Stimulated activated CD8-positive, alpha-beta memory T cell treated with anti-CD3 and anti-CD28 coated beads, Interleukin-12 subunit alpha, Interleukin-12 subunit beta, amount 100 ng/mL, for 1 hour (primary cell): ENCODE measurements around the gene SMCO4.
"Not testable (repeated sequence)": the region's sequence is repeated elsewhere in the genome, so short reads cannot be mapped to it uniquely, and the experiment has no call there.

Experiments used
- DNase-seq: peaks from one replicate; pipeline ENCODE4 v3.0.0-alpha.2; 2020; ENCODE audit warnings: low read depth

Gene SMCO4

DNA sequence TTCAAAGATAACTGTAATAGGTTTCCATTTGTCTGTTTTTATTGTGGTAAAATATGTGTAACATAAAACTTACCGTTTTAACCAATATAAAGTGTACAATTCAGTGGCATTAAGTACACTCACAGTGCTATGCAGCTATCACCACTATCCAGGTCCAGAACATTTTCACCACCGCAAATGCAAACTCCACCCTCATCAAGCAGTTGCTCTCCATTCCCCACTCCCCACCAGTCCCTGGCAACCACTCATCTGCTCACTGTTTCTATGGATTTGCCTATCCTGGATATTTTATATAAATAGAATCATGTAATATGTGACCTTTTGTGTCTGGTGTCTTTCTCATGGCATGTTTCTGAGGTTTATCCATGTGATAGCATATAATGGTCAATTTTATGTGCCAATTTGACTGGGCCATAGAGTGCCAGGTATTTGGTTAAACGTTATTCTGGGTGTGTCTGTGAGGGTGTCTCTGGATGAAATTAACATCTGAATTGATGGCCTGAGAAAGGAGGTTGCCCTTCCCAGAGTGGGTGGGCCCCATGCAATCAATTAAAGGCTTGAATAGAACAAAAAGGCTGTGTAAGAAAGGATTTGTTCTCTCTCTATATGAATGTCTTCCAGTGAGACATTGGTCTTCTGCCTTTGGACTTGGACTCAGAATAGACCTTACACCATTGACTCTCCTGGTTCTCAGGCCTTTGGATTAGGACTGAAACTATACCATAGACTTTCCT is 17.2 kb upstream of the SMCO4 start:
- DNase-seq, result no peak

GRCh38 chr11:93559681-93560080 is 16.5 kb upstream of the SMCO4 start:
- DNase-seq, result no peak

GRCh38 chr11:93552874-93553273 is 9.7 kb upstream of the SMCO4 start:
- no peak for DNase-seq

- no peak for DNase-seq
Measured at GRCh38 chr11:93549976-93550375, 6.8 kb upstream of the SMCO4 start.

GRCh38 chr11:93548679-93549319 is 5.6 kb upstream of the SMCO4 start:
- no peak for DNase-seq

GRCh38 chr11:93547773-93548172 is 4.6 kb upstream of the SMCO4 start:
- no peak for DNase-seq

- DNase-seq, result no peak
Measured at GRCh38 chr11:93547028-93547427, 3.8 kb upstream of the SMCO4 start.

DNA sequence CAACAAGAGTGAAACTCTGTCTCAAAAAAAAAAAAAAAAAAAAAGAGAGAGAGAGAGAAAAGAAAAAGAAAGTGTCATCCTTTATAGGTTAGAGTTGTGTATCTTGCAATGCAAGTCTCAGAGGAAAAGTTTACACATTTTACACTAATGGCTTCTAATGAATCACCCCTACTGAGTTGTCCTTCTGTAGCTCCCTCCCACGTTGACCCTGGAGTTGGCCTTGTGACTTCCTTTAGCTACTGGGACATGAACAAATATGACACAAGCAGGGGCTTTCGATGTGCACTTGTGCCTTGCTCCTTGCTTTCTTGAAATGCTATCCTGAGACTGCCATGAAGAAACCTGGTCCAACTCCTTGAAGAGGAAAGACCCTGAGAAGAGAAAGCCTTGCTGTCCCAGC is 2.4 kb upstream of the SMCO4 start:
- no peak for DNase-seq

DNA sequence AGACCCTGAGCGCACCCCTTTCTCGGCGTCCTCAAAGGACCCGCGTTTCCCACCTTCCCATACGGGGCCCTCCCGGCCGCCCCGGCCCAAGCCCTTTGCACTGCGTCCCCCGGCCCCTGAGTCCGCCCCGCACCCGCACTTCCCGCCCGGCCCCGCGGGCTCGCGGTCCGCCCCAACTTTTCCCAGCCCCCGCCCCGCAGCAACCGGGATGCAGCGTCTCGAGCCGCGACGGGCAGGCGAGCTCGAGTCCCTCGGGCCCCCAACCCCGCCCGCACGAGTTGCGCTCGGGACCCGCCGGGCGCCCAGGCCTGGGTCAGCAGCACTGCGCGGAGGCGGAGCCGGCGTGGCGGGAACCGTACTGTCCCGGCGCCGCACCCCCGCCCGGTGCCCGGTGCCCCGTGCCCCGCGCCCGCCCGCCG is 371 bp downstream of the SMCO4 start:
- DNase-seq, result no peak

DNA sequence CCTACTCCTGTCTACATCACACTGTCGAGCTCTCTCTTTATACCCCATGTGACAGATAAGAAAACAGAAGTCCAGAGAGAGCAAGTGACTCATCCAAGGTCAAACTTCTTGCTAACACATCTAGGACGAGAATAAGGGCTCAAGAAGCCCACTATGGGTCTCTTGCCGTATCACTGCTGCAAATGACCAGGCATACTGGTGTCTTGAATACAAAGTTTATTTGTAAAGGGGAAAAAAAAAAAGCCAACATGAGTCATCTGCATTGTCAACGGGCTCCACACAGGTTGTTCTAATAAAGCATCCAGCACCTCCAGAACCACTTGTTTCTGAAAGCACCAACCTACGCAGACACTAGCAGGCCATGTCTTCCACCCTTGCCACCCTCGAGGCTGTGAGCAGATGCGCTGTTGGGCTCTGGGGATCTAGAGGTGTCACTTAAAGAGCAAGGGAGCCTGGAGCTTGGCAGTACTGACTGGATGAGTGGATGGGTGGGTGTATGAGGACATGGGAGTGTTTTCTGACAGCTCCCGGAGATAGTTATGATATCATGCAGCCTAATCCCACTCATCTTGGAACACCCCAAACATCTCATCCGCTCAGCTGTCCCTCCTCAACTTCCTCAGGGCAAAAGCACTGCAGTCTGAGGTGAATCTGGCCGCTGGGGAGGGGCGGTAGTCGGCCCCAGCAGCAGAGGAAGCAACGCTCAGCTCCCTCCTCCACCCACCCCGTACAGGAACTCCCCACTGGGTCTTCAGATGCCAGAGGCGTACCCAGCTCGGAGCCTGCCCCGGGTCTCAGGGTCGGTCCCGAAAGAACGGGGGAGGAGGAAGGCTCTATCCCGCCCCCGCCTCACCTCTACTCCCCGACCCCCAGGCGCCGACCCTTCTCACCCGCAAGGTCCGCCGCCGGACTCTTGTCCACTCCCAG is 1.0 kb downstream of the SMCO4 start:
- DNase-seq, result no peak

DNA sequence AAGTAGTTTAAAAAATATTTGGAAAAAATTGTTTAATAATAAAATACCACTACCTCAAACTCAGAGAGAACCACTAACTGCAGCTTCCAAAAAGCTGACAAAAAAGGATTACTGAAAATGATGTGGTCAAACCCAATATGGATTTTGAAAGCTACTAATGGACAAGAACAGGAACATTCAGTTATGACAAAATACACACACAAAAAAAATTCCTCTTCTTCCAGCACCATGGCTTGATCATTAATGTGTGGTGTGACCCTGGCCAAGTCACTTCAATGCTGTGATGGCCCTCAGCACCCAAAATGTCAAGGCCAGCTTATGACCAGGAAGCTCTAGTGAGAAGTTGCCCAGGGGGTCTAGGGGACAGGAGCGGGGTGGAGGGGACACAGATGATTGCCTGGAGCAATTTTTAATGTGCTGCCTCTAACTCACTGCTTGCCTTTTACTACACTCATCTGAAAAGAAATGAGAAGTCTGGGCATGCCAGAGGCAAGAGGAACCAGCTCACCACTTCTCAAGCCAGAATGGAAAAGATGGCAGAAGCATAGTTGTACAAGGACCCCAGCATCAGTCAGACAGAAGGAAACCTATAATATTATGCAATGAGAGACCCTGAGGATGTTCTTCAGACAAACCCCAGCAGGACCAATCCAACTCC is 2.2 kb downstream of the SMCO4 start:
- no peak for DNase-seq

- DNase-seq, result no peak
Measured at GRCh38 chr11:93540337-93540736, 2.9 kb downstream of the SMCO4 start.

DNA sequence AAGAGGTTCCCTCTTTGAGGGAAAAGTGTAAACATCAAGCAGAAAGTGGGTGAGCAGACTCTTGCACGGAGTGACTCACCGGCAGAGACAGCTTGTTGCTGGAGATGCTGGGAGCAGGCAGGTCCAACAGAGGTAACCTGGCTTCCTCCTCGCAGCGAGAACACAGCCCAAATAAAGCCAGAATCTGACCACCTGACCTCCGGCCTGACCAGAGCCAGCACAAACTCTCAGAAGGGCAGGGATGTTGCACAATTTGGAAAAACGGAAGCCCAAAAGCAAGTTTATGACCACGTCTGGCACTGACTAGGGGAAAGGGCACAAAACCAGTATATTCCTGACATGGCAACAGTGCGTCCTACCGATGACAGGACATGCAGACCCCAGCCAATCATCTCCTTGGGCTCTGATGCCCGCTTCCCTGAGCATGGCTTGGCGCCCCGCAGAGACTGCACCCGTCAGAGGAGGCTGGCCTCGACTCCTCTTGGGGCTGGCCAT is 5.4 kb downstream of the SMCO4 start:
- no peak for DNase-seq

GRCh38 chr11:93537049-93537448 is 6.1 kb downstream of the SMCO4 start:
- DNase-seq, result no peak

DNA sequence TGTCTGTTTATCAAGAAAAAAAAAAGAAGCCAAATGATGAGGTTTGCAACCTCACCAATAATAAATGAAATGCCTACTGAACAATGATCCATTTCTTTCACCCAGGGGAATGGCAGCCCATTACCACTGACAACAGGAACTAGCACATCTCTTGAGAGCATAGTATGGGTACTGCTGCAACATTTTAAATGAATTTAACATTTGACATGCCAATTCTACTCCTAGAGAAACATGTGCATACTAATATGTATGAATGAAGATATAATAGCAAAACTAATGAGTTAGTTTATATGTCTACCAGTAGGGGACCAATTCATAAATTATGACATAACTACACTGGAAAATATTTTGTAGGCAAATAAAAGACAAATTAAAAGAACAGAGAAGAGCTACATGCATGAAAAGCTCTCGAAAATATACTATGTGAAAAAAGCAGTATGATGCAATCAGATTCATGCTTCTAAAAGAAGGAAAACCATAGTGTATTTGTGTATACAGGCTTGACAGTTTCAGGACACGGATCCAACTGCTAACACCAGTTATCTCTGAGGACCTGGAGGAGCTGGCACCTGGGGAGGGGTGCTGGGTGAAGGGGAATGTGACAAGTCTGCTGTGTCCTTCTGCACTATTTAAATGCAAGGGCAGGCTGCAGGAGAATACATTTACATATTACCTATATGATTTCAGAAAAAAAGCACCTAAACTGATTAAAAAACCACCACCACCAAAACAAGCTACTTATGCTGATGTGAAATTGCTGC is 6.9 kb downstream of the SMCO4 start:
- DNase-seq, result no peak

DNA sequence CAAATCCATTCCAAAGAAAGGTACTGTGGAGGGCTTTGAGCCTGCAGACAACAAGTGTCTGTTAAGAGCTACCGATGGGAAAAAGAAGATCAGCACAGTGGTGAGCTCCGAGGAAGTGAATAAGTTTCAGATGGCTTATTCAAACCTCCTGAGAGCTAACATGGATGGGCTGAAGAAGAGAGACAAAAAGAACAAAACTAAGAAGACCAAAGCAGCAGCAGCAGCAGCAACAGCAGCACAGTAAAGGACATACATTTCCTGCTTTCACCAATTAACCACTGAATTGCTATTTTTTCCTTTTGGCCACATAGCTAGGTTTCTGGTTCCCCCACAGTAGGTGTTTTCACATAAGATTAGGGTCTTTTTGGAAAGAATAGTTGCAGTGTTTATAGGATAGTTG is 7.6 kb downstream of the SMCO4 start:
- not testable (repeated sequence) for DNase-seq

DNA sequence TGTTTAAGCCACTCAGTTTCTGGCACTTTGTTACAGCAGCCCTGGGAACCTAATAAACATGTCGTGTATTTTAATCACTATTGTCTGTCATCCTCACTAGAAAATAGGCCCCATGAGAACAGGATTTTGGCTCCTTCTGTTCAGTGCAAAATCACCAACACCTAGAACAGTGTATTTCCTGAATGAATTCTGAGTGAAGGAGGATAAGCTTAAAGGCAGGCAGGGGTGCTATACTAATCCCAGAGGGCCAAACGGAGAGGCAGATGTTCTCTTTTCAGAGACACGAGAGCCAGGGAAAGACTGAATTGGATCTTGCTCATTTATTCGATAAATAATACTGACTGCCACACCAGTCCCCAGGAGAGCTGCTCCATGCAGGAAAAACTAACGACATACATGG is 10.4 kb downstream of the SMCO4 start:
- no peak for DNase-seq

DNA sequence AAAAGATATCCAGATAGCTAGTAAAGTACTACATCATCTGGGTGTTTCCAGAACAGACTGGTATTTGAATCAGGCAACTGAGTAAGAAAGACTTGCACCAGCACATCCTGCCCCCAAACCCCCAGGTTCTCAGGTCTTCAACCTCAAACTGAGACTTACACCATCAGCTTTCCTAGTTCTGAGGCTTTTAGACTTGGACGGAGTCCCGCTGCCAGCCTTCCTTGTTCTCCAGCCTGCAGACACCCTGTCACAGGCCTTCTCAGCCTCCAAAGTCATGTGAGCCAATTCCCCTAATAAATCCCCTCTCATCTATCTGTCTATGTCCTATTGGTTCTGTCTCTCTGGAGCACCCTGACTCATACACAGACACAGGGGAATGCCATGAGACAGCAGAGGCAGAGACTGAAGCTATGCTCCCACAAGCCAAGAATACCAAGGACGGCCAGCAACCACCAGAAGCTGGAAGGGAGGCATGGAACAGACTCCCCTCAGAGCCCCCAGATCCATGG is 10.9 kb downstream of the SMCO4 start:
- no peak for DNase-seq

DNA sequence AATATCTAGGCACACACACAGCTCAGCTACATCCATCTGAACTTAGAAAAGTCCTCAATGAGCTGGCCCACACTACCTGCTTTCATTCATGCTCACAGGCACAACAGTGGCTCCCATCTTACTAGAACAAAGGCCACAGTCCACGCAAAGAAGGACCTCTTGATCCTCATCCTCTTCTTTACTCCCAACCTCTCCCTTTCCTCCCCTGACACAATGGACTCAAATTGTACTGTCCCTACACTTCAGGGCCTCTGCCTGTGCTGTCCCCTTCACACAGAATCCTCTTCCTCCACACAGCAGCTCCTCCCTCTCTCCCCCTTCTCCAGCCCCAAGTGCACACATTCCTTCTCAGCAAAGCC is 12.7 kb downstream of the SMCO4 start:
- DNase-seq, result no peak

DNA sequence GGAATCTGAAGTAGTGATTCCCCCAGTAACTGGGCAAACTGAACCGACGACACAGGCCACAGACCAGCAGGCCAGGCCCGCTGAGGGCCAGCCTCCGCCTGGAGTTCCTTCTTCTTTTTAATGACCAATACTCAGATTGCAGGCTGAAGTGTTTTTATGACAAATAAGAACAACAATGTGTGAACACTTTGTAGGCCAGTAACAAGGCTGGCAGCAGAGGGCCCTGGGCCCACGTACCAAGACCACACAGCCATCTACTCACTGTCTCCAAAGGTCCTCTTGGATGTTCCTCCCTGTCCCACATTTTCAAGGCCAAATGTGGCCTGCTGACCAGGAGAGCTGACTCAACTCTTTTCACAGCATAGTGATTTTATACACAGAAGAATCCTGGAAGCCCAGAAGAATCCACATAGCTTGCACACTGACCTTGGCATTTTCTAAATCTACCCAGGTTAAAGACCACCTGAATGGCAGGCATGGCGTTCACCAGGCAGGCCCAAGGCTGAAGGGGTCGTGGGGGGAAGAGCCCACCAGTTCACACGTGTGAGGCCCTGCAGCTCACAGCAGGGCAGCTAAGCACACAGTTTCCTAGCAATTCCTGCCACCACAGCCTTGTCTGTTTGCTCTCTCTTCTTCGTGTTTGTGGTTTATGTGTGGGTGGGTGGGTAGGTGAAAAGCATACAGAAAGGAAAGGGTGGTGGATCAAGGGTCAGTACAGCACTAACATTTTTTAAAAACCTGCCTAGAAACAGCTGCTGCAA is 13.3 kb downstream of the SMCO4 start:
- DNase-seq, result no peak
